DMS 273 treated with DMSO at 0.1 percent for 48 hours (cell line): Measurements from ENCODE around the gene AOC2.
"Not testable (repeated sequence)": the region's sequence is repeated elsewhere in the genome, so short reads cannot be mapped to it uniquely, and the experiment has no call there.

Experiments
- DNase-seq: peaks from one replicate; lab custom pipeline; 2025; lab: John Stamatoyannopoulos, UW

The AOC2 gene

GRCh38 chr17:42853968-42854790, 9.8 kb downstream of the AOC2 start:
- DNase-seq = no peak

- no peak for DNase-seq
Observed at GRCh38 chr17:42855048-42855596, 10.7 kb downstream of the AOC2 start.

GRCh38 chr17:42856093-42856492, 11.7 kb downstream of the AOC2 start:
- DNase-seq = not testable (repeated sequence)

- DNase-seq = not testable (repeated sequence)
Observed at GRCh38 chr17:42856516-42856915, 12.1 kb downstream of the AOC2 start.

GRCh38 chr17:42857389-42857788, 13.0 kb downstream of the AOC2 start:
- no peak for DNase-seq

- DNase-seq = no peak
Observed at GRCh38 chr17:42865638-42866094, 21.3 kb downstream of the AOC2 start.

GRCh38 chr17:42866216-42866615, 21.8 kb downstream of the AOC2 start:
- DNase-seq = no peak

- DNase-seq = no peak
Observed at GRCh38 chr17:42866631-42867575, 22.5 kb downstream of the AOC2 start.

GRCh38 chr17:42867694-42868261, 23.4 kb downstream of the AOC2 start:
- not testable (repeated sequence) for DNase-seq

GRCh38 chr17:42868338-42868737, 24.0 kb downstream of the AOC2 start:
- no peak for DNase-seq

GRCh38 chr17:42871647-42872046, 27.3 kb downstream of the AOC2 start:
- no peak for DNase-seq

GRCh38 chr17:42872251-42872965, 28.0 kb downstream of the AOC2 start:
- DNase-seq = no peak

- DNase-seq = no peak
Observed at GRCh38 chr17:42873315-42873714, 28.9 kb downstream of the AOC2 start.

GRCh38 chr17:42873932-42874695, 29.7 kb downstream of the AOC2 start:
- DNase-seq = not testable (repeated sequence)

- no peak for DNase-seq
Observed at GRCh38 chr17:42877037-42877436, 32.7 kb downstream of the AOC2 start.

GRCh38 chr17:42878123-42878880, 33.9 kb downstream of the AOC2 start:
- DNase-seq = no peak

GRCh38 chr17:42878924-42879595, 34.7 kb downstream of the AOC2 start:
- no peak for DNase-seq

GRCh38 chr17:42879596-42879985, 35.2 kb downstream of the AOC2 start:
- no peak for DNase-seq

GRCh38 chr17:42880776-42881310, 36.5 kb downstream of the AOC2 start:
- DNase-seq = no peak
